HEK293 (cell line): ENCODE measurements around the gene LDHD.

ENCODE experiments used
- CTCF ChIA-PET: fragments of 350-600 bp; formaldehyde crosslinking; extraction: SDS; loops from one replicate; lab custom pipeline; 2021; ENCODE audit warnings: antibody characterized with exemption; lab: Yijun Ruan, JAX
- POLR2A ChIA-PET: fragments of 300-600 bp; formaldehyde crosslinking; extraction: SDS; loops from one replicate; lab custom pipeline; 2020; ENCODE audit warnings: antibody characterized with exemption, inconsistent platforms; lab: Yijun Ruan, JAX
- H3K27ac ChIP-seq: fragments of 200-500 bp; sonication (Bioruptor generic); 2 replicates; pipeline ENCODE4 v1.5.1; 2014; ENCODE audit warnings: low read depth, low read length, control low read depth, inconsistent platforms; ENCODE audit errors: extremely low read depth
- H3K36me3 ChIP-seq, 2 experiments: fragments of 200-500 bp in 1 of 2; sonication (Bioruptor generic) in 1 of 2; 1 replicate in 1 of 2; 2 replicates in 1 of 2; pipeline ENCODE4 v1.5.1; 2014 to 2017; ENCODE audit warnings: inconsistent platforms in 2 of 2, low read length in 2 of 2; ENCODE audit not compliant: control insufficient read depth in 2 of 2, insufficient read depth in 1 of 2
- H3K4me1 ChIP-seq: fragments of 200-500 bp; sonication (Bioruptor generic); 2 replicates; pipeline ENCODE4 v1.5.1; 2014; ENCODE audit warnings: mild to moderate bottlenecking, low read length, inconsistent platforms; ENCODE audit not compliant: control insufficient read depth, insufficient read depth
- H3K4me3 ChIP-seq: 2 replicates; pipeline ENCODE4 v1.5.1; 2011; ENCODE audit warnings: low read depth, mild to moderate bottlenecking, control low read depth, low read length, moderate library complexity
- H3K9me3 ChIP-seq: fragments of 200-500 bp; sonication (Bioruptor generic); 2 replicates; pipeline ENCODE4 v1.5.1; 2014; ENCODE audit warnings: low read depth, low read length, inconsistent platforms; ENCODE audit not compliant: control insufficient read depth, insufficient read depth
- ATF2 ChIP-seq: fragments of 450-650 bp; formaldehyde crosslinking; IDR thresholded peaks from 2 replicates; pipeline ENCODE4 v1.5.1; 2016; ENCODE audit warnings: missing biosample characterization, missing genetic modification characterization, low read depth
- BCL6B ChIP-seq: fragments of 450-650 bp; formaldehyde crosslinking; IDR thresholded peaks from 2 replicates; pipeline ENCODE4 v1.5.1; 2017; ENCODE audit warnings: missing biosample characterization, missing genetic modification characterization
- EGR2 ChIP-seq: fragments of 450-650 bp; formaldehyde crosslinking; IDR thresholded peaks from 2 replicates; pipeline ENCODE4 v1.5.1; 2016; ENCODE audit warnings: low read depth, missing biosample characterization, missing genetic modification characterization
- FEZF1 ChIP-seq: fragments of 450-650 bp; formaldehyde crosslinking; IDR thresholded peaks from 2 replicates; pipeline ENCODE4 v1.5.1; 2016; ENCODE audit warnings: missing biosample characterization, missing genetic modification characterization
- GLI2 ChIP-seq: fragments of 450-650 bp; formaldehyde crosslinking; IDR thresholded peaks from 2 replicates; pipeline ENCODE4; 2017; ENCODE audit warnings: missing biosample characterization, missing genetic modification characterization, low read depth, borderline replicate concordance
- HOXC10 ChIP-seq: sonication (generic); formaldehyde crosslinking; IDR thresholded peaks from 2 replicates; pipeline ENCODE4 v1.8.1; 2023; ENCODE audit warnings: mild to moderate bottlenecking, missing genetic modification reagents
- KLF9 ChIP-seq: fragments of 450-650 bp; formaldehyde crosslinking; IDR thresholded peaks from 2 replicates; pipeline ENCODE4 v1.5.1; 2016; ENCODE audit warnings: missing biosample characterization, missing genetic modification characterization, low read depth
- OSR2 ChIP-seq: fragments of 450-650 bp; formaldehyde crosslinking; IDR thresholded peaks from 2 replicates; pipeline ENCODE4 v1.5.1; 2016; ENCODE audit warnings: missing biosample characterization, missing genetic modification characterization
- PRDM1 ChIP-seq: fragments of 450-650 bp; formaldehyde crosslinking; IDR thresholded peaks from 2 replicates; pipeline ENCODE4; 2016; ENCODE audit warnings: missing biosample characterization, missing genetic modification characterization
- TRIM28 ChIP-seq: IDR thresholded peaks from 2 replicates; pipeline ENCODE4 v1.6.1; 2011; ENCODE audit warnings: low read length, control low read depth, borderline replicate concordance
- ZBTB1 ChIP-seq: fragments of 450-650 bp; formaldehyde crosslinking; IDR thresholded peaks from 2 replicates; pipeline ENCODE4 v1.5.1; 2016; ENCODE audit warnings: missing biosample characterization, missing genetic modification characterization
- ZBTB17 ChIP-seq: fragments of 450-650 bp; formaldehyde crosslinking; IDR thresholded peaks from 2 replicates; pipeline ENCODE4 v1.5.1; 2016; ENCODE audit warnings: missing biosample characterization, missing genetic modification characterization
- ZBTB7A ChIP-seq: fragments of 450-650 bp; formaldehyde crosslinking; IDR thresholded peaks from 2 replicates; pipeline ENCODE4 v1.5.1; 2016; ENCODE audit warnings: low read depth, missing biosample characterization, missing genetic modification characterization
- ZFHX2 ChIP-seq: fragments of 450-650 bp; formaldehyde crosslinking; conservative IDR thresholded peaks from 2 replicates; pipeline ENCODE4 v1.5.1; 2016; ENCODE audit warnings: missing biosample characterization, missing genetic modification characterization
- ZNF175 ChIP-seq: fragments of 450-650 bp; formaldehyde crosslinking; IDR thresholded peaks from 2 replicates; pipeline ENCODE4 v1.5.1; 2016; ENCODE audit warnings: missing biosample characterization, missing genetic modification characterization
- ZNF223 ChIP-seq: fragments of 450-650 bp; formaldehyde crosslinking; IDR thresholded peaks from 2 replicates; pipeline ENCODE4 v1.5.1; 2016; ENCODE audit warnings: missing biosample characterization, missing genetic modification characterization
- ZNF354C ChIP-seq: fragments of 450-650 bp; formaldehyde crosslinking; IDR thresholded peaks from 2 replicates; pipeline ENCODE4 v1.5.1; 2016; ENCODE audit warnings: missing biosample characterization, missing genetic modification characterization, low read depth, borderline replicate concordance
- ZNF473 ChIP-seq: fragments of 450-650 bp; formaldehyde crosslinking; IDR thresholded peaks from 2 replicates; pipeline ENCODE4 v1.5.1; 2017; ENCODE audit warnings: missing biosample characterization, missing genetic modification characterization
- ZNF514 ChIP-seq: fragments of 450-650 bp; formaldehyde crosslinking; IDR thresholded peaks from 2 replicates; pipeline ENCODE4 v1.5.1; 2016; ENCODE audit warnings: missing biosample characterization, missing genetic modification characterization
- ZNF561 ChIP-seq: fragments of 450-650 bp; IDR thresholded peaks from 2 replicates; pipeline ENCODE4 v1.5.1; 2018; ENCODE audit warnings: missing biosample characterization, missing genetic modification characterization, borderline replicate concordance
- ZNF600 ChIP-seq: fragments of 450-650 bp; formaldehyde crosslinking; IDR thresholded peaks from 2 replicates; pipeline ENCODE4 v1.5.1; 2016; ENCODE audit warnings: missing biosample characterization, missing genetic modification characterization
- ZNF626 ChIP-seq: fragments of 450-650 bp; sonication (Bioruptor Pico); formaldehyde crosslinking; IDR thresholded peaks from 2 replicates; pipeline ENCODE4 v1.5.1; 2018; ENCODE audit warnings: missing biosample characterization, missing genetic modification characterization, inconsistent platforms
- ZNF777 ChIP-seq: fragments of 450-650 bp; formaldehyde crosslinking; IDR thresholded peaks from 2 replicates; pipeline ENCODE4 v1.5.1; 2017; ENCODE audit warnings: missing biosample characterization, missing genetic modification characterization, borderline replicate concordance
- ZSCAN4 ChIP-seq: fragments of 450-650 bp; formaldehyde crosslinking; IDR thresholded peaks from 2 replicates; pipeline ENCODE4 v1.5.1; 2017; ENCODE audit warnings: missing biosample characterization, missing genetic modification characterization

The LDHD gene

GRCh38 chr16:75065149-75065505, 51.5 kb downstream of the LDHD start:
- CTCF ChIA-PET = no interaction called here
- TF ChIP-seq ZNF626 (tag by site-specific recombination) (no peak), KLF9 (tag by site-specific recombination) (no peak), ZSCAN4 (tag by site-specific recombination) (no peak), ZBTB1 (tag by site-specific recombination) (no peak), ZNF223 (tag by site-specific recombination) (no peak), ZNF473 (no peak), ZBTB7A (tag by site-specific recombination) (no peak), ZNF354C (no peak), ZNF175 (tag by site-specific recombination) (no peak), ZNF561 (tag by site-specific recombination) (no peak), ZNF600 (no peak)
- TF ChIP-seq, all 188 proteins: peak for 0
- POLR2A ChIA-PET = interaction anchor here (0.7 kb wide), 1 partner anchor 42 kb away, joined by 3 read pairs; no protein-coding TSS in a partner anchor
- Histone ChIP-seq H3K27ac (no peak overlapping the region), H3K9me3 (no peaks in the 10 kb centered on the region), H3K4me1 (no peaks in the 10 kb centered on the region), H3K36me3 (no peaks in the 10 kb centered on the region), H3K4me3 (no peak overlapping the region)

GRCh38 chr16:75064403-75065148, 52.0 kb downstream of the LDHD start:
- ChIA-PET POLR2A (interaction anchor here (0.7 kb wide), 1 partner anchor 43 kb away, joined by 3 read pairs; no protein-coding TSS in a partner anchor), CTCF (interaction anchor here (1.5 kb wide), 1 partner anchor 47 kb away, joined by 4 read pairs; no protein-coding TSS in a partner anchor)
- Histone ChIP-seq H3K36me3 (no peaks in the 10 kb centered on the region), H3K4me3 (no peak overlapping the region), H3K4me1 (no peaks in the 10 kb centered on the region), H3K9me3 (no peaks in the 10 kb centered on the region), H3K27ac (no peak overlapping the region)
- TF ChIP-seq ZFHX2 (tag by site-specific recombination) (peak; percentile 69), GLI2 (tag by site-specific recombination) (no peak), ZNF514 (tag by site-specific recombination) (no peak), EGR2 (tag by site-specific recombination) (peak; percentile 51), FEZF1 (tag by site-specific recombination) (no peak), BCL6B (tag by site-specific recombination) (no peak)

- no peaks in the 10 kb centered on the region for H3K4me1 ChIP-seq
- H3K36me3 ChIP-seq = no peaks in the 10 kb centered on the region
- CTCF ChIA-PET = interaction anchor here (0.7 to 1.5 kb wide), 4 partner anchors 9 to 61 kb away, joined by 3 to 7 read pairs (median 4); no protein-coding TSS in a partner anchor
- H3K4me3 ChIP-seq = no peak overlapping the region
- no peaks in the 10 kb centered on the region for H3K9me3 ChIP-seq
- POLR2A ChIA-PET = no interaction called here
- TF ChIP-seq OSR2 = no peak
- no peak for TF ChIP-seq PRDM1 (tag by site-specific recombination)
- no peak for TF ChIP-seq ZBTB17 (tag by site-specific recombination)
- no peak for TF ChIP-seq ZNF777 (tag by site-specific recombination)
- no peak for TF ChIP-seq TRIM28
- no peak for TF ChIP-seq HOXC10 (CRISPR knock-in tag)
- TF ChIP-seq ATF2 = no peak
- H3K27ac ChIP-seq = no peak overlapping the region
Measured at GRCh38 chr16:75063549-75064088, 53.0 kb downstream of the LDHD start.
